Liver (tissue), 9 donors: ENCODE measurements around the gene MUSK. TPM values are rescaled to one million over a fixed set of nuclear protein-coding genes. Genes with fewer than 3 reads are reported as not detected.

Experiments used
- DNase-seq: peaks from one replicate; pipeline ENCODE4 v3.0.0-alpha.2; 2017; ENCODE audit warnings: low spot score
- H3K27ac ChIP-seq, 2 donors: one replicate each; pipeline ENCODE4 v1.7.0; 2013; ENCODE audit warnings: inconsistent platforms in 2 of 2, low read length in 2 of 2, control low read depth in 1 of 2, low read depth in 1 of 2, mild to moderate bottlenecking in 1 of 2
- H3K27me3 ChIP-seq, 4 donors: one replicate each; pipeline versions ENCODE4 v1.6.1 to v1.7.0; 2013; ENCODE audit warnings: low read length in 3 of 4, inconsistent platforms in 1 of 4, mild to moderate bottlenecking in 1 of 4, moderate library complexity in 1 of 4; ENCODE audit not compliant: control insufficient read depth in 4 of 4, insufficient read depth in 4 of 4
- H3K36me3 ChIP-seq, 4 donors: one replicate each; pipeline versions ENCODE4 v1.6.1 to v1.7.0; 2013; ENCODE audit warnings: low read length in 3 of 4, mild to moderate bottlenecking in 3 of 4, low read depth in 1 of 4, moderate library complexity in 1 of 4; ENCODE audit not compliant: control insufficient read depth in 4 of 4, insufficient read depth in 3 of 4
- H3K4me1 ChIP-seq, 4 donors: one replicate each; pipeline versions ENCODE4 v1.6.1 to v1.7.0; 2013; ENCODE audit warnings: low read length in 3 of 4, mild to moderate bottlenecking in 3 of 4, moderate library complexity in 1 of 4; ENCODE audit not compliant: control insufficient read depth in 4 of 4, insufficient read depth in 4 of 4
- H3K4me3 ChIP-seq, 3 donors: one replicate each; pipeline versions ENCODE4 v1.6.1 to v1.7.0; 2013; ENCODE audit warnings: low read length in 3 of 3, control low read depth in 1 of 3, low read depth in 1 of 3, mild to moderate bottlenecking in 1 of 3
- H3K9ac ChIP-seq, 2 donors: one replicate each; pipeline ENCODE4 v1.7.0; 2013; ENCODE audit warnings: low read length in 2 of 2, mild to moderate bottlenecking in 2 of 2, moderate library complexity in 2 of 2, control low read depth in 1 of 2, low read depth in 1 of 2
- H3K9me3 ChIP-seq, 4 donors: one replicate each; pipeline versions ENCODE4 v1.6.1 to v1.7.0; 2013; ENCODE audit warnings: low read length in 3 of 4; ENCODE audit not compliant: control insufficient read depth in 4 of 4
- CTCF ChIP-seq: fragments of 150-350 bp; IDR thresholded peaks from 2 replicates; pipeline ENCODE4 v1.5.1; 2017; ENCODE audit warnings: improper control_type of control experiment, low read depth, low read length; ENCODE audit not compliant: missing input control
- EGR1 ChIP-seq, 2 donors: IDR thresholded peaks; 2 replicates each; pipeline ENCODE4 v1.6.1; 2016 to 2018; ENCODE audit warnings: antibody characterized with exemption in 2 of 2, low read depth in 2 of 2
- FOXA2 ChIP-seq: IDR thresholded peaks from 2 replicates; pipeline ENCODE4 v1.6.1; 2016; ENCODE audit warnings: antibody characterized with exemption
- GABPA ChIP-seq, 2 donors: IDR thresholded peaks in 1 of 2; conservative IDR thresholded peaks in 1 of 2; 2 replicates each; pipeline ENCODE4 v1.6.1; 2016; ENCODE audit warnings: antibody characterized with exemption in 2 of 2, mild to moderate bottlenecking in 1 of 2, moderate library complexity in 1 of 2
- HNF4A ChIP-seq, 2 donors: conservative IDR thresholded peaks; 2 replicates each; pipeline ENCODE4 v1.6.1; 2016; ENCODE audit warnings: antibody characterized with exemption in 2 of 2, mild to moderate bottlenecking in 2 of 2
- JUND ChIP-seq, 2 donors: IDR thresholded peaks; 2 replicates each; pipeline ENCODE4 v1.6.1; 2016; ENCODE audit warnings: antibody characterized with exemption in 2 of 2
- MAX ChIP-seq: IDR thresholded peaks from 2 replicates; pipeline ENCODE4 v1.6.1; 2016; ENCODE audit warnings: antibody characterized with exemption
- NR2F2 ChIP-seq: IDR thresholded peaks from 2 replicates; pipeline ENCODE4 v1.6.1; 2016; ENCODE audit warnings: antibody characterized with exemption
- RAD21 ChIP-seq, 2 donors: IDR thresholded peaks; 2 replicates each; pipeline ENCODE4 v1.6.1; 2016; ENCODE audit warnings: antibody characterized with exemption in 2 of 2, mild to moderate bottlenecking in 2 of 2
- REST ChIP-seq: IDR thresholded peaks from 2 replicates; pipeline ENCODE4 v1.6.1; 2016; ENCODE audit warnings: antibody characterized with exemption, mild to moderate bottlenecking
- RXRA ChIP-seq, 2 donors: IDR thresholded peaks; 2 replicates each; pipeline ENCODE4 v1.6.1; 2017 to 2018; ENCODE audit warnings: antibody characterized with exemption in 2 of 2, mild to moderate bottlenecking in 1 of 2
- SP1 ChIP-seq: IDR thresholded peaks from 2 replicates; pipeline ENCODE4 v1.6.1; 2018; ENCODE audit warnings: antibody characterized with exemption, mild to moderate bottlenecking
- TAF1 ChIP-seq: conservative IDR thresholded peaks from 2 replicates; pipeline ENCODE4 v1.6.1; 2016; ENCODE audit warnings: antibody characterized with exemption, mild to moderate bottlenecking
- YY1 ChIP-seq: IDR thresholded peaks from 2 replicates; pipeline ENCODE4 v1.6.1; 2016; ENCODE audit warnings: antibody characterized with exemption, mild to moderate bottlenecking
- ZBTB33 ChIP-seq: IDR thresholded peaks from 2 replicates; pipeline ENCODE4 v1.6.1; 2016; ENCODE audit warnings: antibody characterized with exemption
- WGBS: extraction: QIAGEN DNeasy Blood & Tissue Kit; methylation state at CpG from one replicate; pipeline ENCODE4 v1.1.7; 2013; 5-methylcytosine and 5-hydroxymethylcytosine counted together
- polyA plus RNA-seq, 2 donors: library from polyadenylated mRNA; stranded (reverse) in 1 of 2; unstranded in 1 of 2; fragments of 200-250 nt in 1 of 2; fragments of >200 nt in 1 of 2; fragmentation: Nextera tagmentation in 1 of 2; extraction: Ambion mirVana in 1 of 2; gene quantifications; one replicate each; pipeline versions ENCODE4 v1.2.1 to v1.2.3, GENCODE V29; 2013 to 2015
- total RNA-seq, 2 donors: library from RNA; depleted of rRNA; stranded (reverse); fragments of >200 nt; gene quantifications; one replicate each; pipeline ENCODE4 v1.2.3, GENCODE V29; 2014
- TF ChIP-seq, protein P1 (sequence below): IDR thresholded peaks from 2 replicates; pipeline ENCODE4 v1.6.1; 2016; ENCODE audit warnings: antibody characterized with exemption
- donor health status: healthy.
- donor health status: healthy.
- donor health status: healthy.
- donor health status: healthy.
- donor health status: healthy.

Gene MUSK
- total and polyA plus RNA-seq, 4 donors = 0.05 to 0.17 (median 0.10) TPM; not detected in 1

- no peaks in the 10 kb centered on the region for H3K4me1 ChIP-seq
- no peaks in the 10 kb centered on the region for H3K36me3 ChIP-seq
- no peak overlapping the region for H3K27ac ChIP-seq
- no peak overlapping the region for H3K9ac ChIP-seq
- no peak for TF ChIP-seq CTCF
- TF ChIP-seq TAF1 = no peak
- TF ChIP-seq FOXA2 = no peak
- TF ChIP-seq GABPA (IDR thresholded peaks at IDR 0.05 in 1 of 2, conservative IDR thresholded peaks at IDR 0.05 in 1 of 2) = no peak
- TF ChIP-seq SP1 = no peak
- TF ChIP-seq JUND (IDR thresholded peaks at IDR 0.05) = no peak
- TF ChIP-seq, protein P1, sequence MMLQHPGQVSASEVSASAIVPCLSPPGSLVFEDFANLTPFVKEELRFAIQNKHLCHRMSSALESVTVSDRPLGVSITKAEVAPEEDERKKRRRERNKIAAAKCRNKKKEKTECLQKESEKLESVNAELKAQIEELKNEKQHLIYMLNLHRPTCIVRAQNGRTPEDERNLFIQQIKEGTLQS = no peak
- no peak for TF ChIP-seq NR2F2
- no peak for TF ChIP-seq RXRA (IDR thresholded peaks at IDR 0.05)
- no peak for TF ChIP-seq YY1
- no peak for TF ChIP-seq REST
- TF ChIP-seq EGR1 (IDR thresholded peaks at IDR 0.05; ENCODE audit: low read depth in 2 of 2) = no peak
- TF ChIP-seq MAX = no peak
- no peak for TF ChIP-seq HNF4A (conservative IDR thresholded peaks at IDR 0.05)
- H3K27me3 ChIP-seq = no peaks in the 10 kb centered on the region
- peaks cover 0 to 2% (median 0%) of the 10 kb centered on the region in 4 donors for H3K9me3 ChIP-seq
- no peak overlapping the region for H3K4me3 ChIP-seq
- DNase-seq = no peak
- 73% methylated on average over 1 of the region's 1 CpG for WGBS
These were observed 95.0 kb downstream of the MUSK start for GRCh38 chr9:110763568-110763967.

GRCh38 chr9:110764006-110764405, 95.4 kb downstream of the MUSK start:
- Histone ChIP-seq H3K4me1 (no peaks in the 10 kb centered on the region), H3K9ac (no peak overlapping the region), H3K36me3 (no peaks in the 10 kb centered on the region), H3K4me3 (no peak overlapping the region), H3K27ac (no peak overlapping the region), H3K9me3 (peaks cover 0 to under 1% (median 0%) of the 10 kb centered on the region in 4 donors), H3K27me3 (no peaks in the 10 kb centered on the region)
- 67% methylated on average over 3 of the region's 3 CpGs for WGBS
- DNase-seq = no peak
- TF ChIP-seq HNF4A (conservative IDR thresholded peaks at IDR 0.05) = no peak
- no peak for TF ChIP-seq ZBTB33
- no peak for TF ChIP-seq GABPA (IDR thresholded peaks at IDR 0.05 in 1 of 2, conservative IDR thresholded peaks at IDR 0.05 in 1 of 2)
- TF ChIP-seq JUND (IDR thresholded peaks at IDR 0.05) = no peak
- TF ChIP-seq TAF1 = no peak
- no peak for TF ChIP-seq MAX
- no peak for TF ChIP-seq SP1
- no peak for TF ChIP-seq RAD21 (IDR thresholded peaks at IDR 0.05)
